ENCODE measurements around the gene SAV1. TPM values are rescaled to one million over a fixed set of nuclear protein-coding genes. Genes with fewer than 3 reads are reported as not detected.

The SAV1 gene
- total RNA-seq, 4 donors from 2014 or later: 34.8 to 48.7 (median 42.5) TPM

GRCh38 chr14:50600849-50601248, 67.3 kb downstream of the SAV1 start:
- H3K27ac ChIP-seq: no peak overlapping the region
- ATAC-seq: no peak
- WGBS, 2 donors (ENCODE audit: low coverage in 1 of 2): 85 to 88% methylated on average over 5 of the region's 5 CpGs
- H3K9me3 ChIP-seq: no peaks in the 10 kb centered on the region
- H3K27me3 ChIP-seq: no peaks in the 10 kb centered on the region
- TF ChIP-seq POLR2AphosphoS5 (IDR thresholded peaks at IDR 0.05): no peak
- TF ChIP-seq, protein P1, sequence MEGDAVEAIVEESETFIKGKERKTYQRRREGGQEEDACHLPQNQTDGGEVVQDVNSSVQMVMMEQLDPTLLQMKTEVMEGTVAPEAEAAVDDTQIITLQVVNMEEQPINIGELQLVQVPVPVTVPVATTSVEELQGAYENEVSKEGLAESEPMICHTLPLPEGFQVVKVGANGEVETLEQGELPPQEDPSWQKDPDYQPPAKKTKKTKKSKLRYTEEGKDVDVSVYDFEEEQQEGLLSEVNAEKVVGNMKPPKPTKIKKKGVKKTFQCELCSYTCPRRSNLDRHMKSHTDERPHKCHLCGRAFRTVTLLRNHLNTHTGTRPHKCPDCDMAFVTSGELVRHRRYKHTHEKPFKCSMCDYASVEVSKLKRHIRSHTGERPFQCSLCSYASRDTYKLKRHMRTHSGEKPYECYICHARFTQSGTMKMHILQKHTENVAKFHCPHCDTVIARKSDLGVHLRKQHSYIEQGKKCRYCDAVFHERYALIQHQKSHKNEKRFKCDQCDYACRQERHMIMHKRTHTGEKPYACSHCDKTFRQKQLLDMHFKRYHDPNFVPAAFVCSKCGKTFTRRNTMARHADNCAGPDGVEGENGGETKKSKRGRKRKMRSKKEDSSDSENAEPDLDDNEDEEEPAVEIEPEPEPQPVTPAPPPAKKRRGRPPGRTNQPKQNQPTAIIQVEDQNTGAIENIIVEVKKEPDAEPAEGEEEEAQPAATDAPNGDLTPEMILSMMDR (IDR thresholded peaks at IDR 0.05): no peak
- TF ChIP-seq POLR2A (IDR thresholded peaks at IDR 0.05): no peak
- no peak for TF ChIP-seq EP300 (IDR thresholded peaks at IDR 0.05)
- peaks cover 0 to 3% (median 0%) of the 10 kb centered on the region in 3 donors for H3K4me1 ChIP-seq
- peaks cover 0 to 3% of the 10 kb centered on the region in 2 donors for H3K36me3 ChIP-seq
- H3K4me3 ChIP-seq: no peak overlapping the region

DNA sequence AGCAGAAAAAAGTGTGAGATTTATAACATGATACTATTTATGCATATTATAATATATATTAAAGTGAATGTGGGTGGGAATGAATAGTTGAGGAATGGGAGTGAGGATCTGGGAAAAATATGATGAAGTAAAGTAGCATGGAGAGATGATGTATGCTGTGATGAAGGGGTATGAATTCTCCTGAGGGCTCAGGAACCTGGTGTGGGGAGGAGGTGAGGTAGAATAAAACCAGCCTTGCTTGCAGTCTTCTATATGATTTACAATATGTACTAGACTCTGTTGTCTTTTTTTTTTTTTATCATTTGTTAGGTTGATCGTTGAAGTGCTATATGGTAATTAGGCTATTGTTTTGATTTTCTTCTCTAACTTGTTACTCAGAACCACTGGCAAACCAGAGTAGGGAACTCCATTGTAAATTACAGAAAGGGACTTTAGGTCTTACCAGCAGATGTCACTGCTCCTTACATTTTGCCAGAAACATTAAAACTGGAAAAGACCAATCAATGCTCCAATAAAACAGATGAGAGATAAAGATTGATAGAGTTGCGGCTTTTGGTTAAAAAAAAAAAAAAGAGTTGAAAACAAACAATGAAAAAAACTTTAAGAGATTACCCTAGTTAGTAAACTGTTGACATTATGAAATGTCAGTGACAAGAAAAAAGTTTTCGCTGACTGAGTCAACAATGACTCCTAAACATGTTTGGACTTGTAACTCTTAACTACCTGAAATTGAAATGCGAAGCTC, 68.2 kb downstream of the SAV1 start:
- no peak for TF ChIP-seq POLR2A (IDR thresholded peaks at IDR 0.05)
- TF ChIP-seq, protein P1 (IDR thresholded peaks at IDR 0.05): peak in 3 of 4 experiments; percentile 28 to 57 (median 42)
- ATAC-seq: no peak
- Histone ChIP-seq H3K4me1 (no peaks in the 10 kb centered on the region), H3K27ac (no peak overlapping the region), H3K27me3 (no peaks in the 10 kb centered on the region), H3K9me3 (no peaks in the 10 kb centered on the region), H3K36me3 (peaks cover 0 to 5% of the 10 kb centered on the region in 2 donors), H3K4me3 (no peak overlapping the region)
- WGBS, 2 donors (ENCODE audit: low coverage in 1 of 2): 54 to 68% methylated on average over 4 of the region's 4 CpGs

- ATAC-seq: no peak
- peaks cover 0 to 16% of the 10 kb centered on the region in 2 donors for H3K36me3 ChIP-seq
- H3K4me3 ChIP-seq: no peak overlapping the region
- TF ChIP-seq, protein P1 (IDR thresholded peaks at IDR 0.05): no peak
- TF ChIP-seq POLR2AphosphoS5 (IDR thresholded peaks at IDR 0.05): no peak
- TF ChIP-seq POLR2A (IDR thresholded peaks at IDR 0.05): no peak
- no peaks in the 10 kb centered on the region for H3K27me3 ChIP-seq
- no peaks in the 10 kb centered on the region for H3K9me3 ChIP-seq
- no peak overlapping the region for H3K27ac ChIP-seq
- no peaks in the 10 kb centered on the region for H3K4me1 ChIP-seq
These were observed 69.3 kb downstream of the SAV1 start for GRCh38 chr14:50598765-50599164.

DNA sequence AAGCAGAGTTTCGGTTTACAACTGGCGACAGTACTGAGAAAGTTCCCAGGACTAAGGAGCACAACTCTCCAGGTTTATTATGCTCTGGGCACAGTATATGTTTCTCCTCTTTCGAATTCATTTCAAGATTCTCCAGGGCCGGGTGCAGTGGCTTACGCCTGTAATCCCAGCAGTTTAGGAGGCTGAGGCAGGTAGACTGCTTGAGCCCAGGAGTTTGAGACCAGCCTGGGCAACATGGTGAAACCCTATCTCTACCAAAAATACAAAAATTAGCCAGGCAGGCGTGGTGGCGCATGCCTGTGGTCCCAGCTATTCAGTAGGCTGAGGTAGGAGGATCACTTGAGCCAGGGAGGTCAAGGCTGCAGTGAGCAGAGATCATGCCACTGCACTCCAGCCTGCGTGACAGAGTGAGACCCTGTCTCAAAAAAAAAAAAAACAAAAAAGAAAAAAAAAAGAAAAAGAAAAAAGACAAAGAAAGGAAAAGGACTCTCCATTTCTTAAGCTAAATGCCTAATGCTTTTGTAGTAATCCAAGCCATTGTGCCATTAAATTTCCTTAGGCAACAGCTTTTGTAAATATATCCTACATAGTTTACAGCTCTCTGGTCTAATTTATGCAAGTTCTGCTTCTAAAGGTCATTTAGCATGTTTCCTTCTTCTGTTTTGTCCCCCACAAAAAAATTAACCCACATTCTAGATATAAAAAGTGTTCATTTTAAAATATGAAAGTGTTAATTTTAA, 73.4 kb downstream of the SAV1 start:
- peaks cover 0 to 39% of the 10 kb centered on the region in 2 donors for H3K36me3 ChIP-seq
- TF ChIP-seq EP300 (IDR thresholded peaks at IDR 0.05) (no peak), POLR2AphosphoS5 (IDR thresholded peaks at IDR 0.05) (no peak), POLR2A (IDR thresholded peaks at IDR 0.05) (no peak)
- TF ChIP-seq, protein P1 (IDR thresholded peaks at IDR 0.05): no peak
- WGBS, 2 donors (ENCODE audit: low coverage in 1 of 2): 92 to 95% methylated on average over 2 to 4 of the region's 8 CpGs
- no peaks in the 10 kb centered on the region for H3K27me3 ChIP-seq
- H3K4me3 ChIP-seq: no peak overlapping the region
- no peak for ATAC-seq
- H3K27ac ChIP-seq: no peak overlapping the region
- no peaks in the 10 kb centered on the region for H3K9me3 ChIP-seq
- H3K4me1 ChIP-seq: no peaks in the 10 kb centered on the region

DNA sequence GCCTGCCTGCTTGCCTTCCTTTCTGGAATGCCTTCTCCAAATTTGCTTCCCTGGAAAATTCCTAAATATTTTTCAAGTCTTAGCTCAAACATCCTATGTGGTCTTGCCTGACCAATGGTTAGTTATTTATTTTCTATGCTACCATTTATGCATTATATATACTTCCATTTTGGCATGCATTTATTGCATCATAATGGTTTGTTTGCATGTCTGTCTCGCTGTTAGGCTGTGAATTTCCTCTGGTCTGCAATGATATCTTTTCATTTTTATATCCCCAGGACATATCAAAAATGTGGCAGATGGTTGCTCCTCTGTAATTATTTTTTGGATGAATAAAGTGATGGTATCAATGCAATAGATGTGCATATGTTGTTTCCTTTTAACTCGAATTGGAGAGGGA, 77.6 kb downstream of the SAV1 start:
- Histone ChIP-seq H3K36me3 (peaks cover 0 to 53% of the 10 kb centered on the region in 2 donors), H3K4me3 (no peak overlapping the region), H3K27me3 (no peaks in the 10 kb centered on the region), H3K27ac (no peak overlapping the region), H3K4me1 (no peaks in the 10 kb centered on the region), H3K9me3 (no peaks in the 10 kb centered on the region)
- 78 to 81% methylated on average over 2 of the region's 2 CpGs for WGBS, 2 donors (ENCODE audit: low coverage in 1 of 2)
- TF ChIP-seq EP300 (IDR thresholded peaks at IDR 0.05) (no peak), POLR2A (IDR thresholded peaks at IDR 0.05) (no peak), POLR2AphosphoS5 (IDR thresholded peaks at IDR 0.05) (no peak)
- TF ChIP-seq, protein P1 (IDR thresholded peaks at IDR 0.05): no peak
- ATAC-seq: no peak
